ENCODE results near the gene SECISBP2L.
"Not testable (repeated sequence)": the region's sequence is repeated elsewhere in the genome, so short reads cannot be mapped to it uniquely, and the experiment has no call there.

SECISBP2L gene, protein sequence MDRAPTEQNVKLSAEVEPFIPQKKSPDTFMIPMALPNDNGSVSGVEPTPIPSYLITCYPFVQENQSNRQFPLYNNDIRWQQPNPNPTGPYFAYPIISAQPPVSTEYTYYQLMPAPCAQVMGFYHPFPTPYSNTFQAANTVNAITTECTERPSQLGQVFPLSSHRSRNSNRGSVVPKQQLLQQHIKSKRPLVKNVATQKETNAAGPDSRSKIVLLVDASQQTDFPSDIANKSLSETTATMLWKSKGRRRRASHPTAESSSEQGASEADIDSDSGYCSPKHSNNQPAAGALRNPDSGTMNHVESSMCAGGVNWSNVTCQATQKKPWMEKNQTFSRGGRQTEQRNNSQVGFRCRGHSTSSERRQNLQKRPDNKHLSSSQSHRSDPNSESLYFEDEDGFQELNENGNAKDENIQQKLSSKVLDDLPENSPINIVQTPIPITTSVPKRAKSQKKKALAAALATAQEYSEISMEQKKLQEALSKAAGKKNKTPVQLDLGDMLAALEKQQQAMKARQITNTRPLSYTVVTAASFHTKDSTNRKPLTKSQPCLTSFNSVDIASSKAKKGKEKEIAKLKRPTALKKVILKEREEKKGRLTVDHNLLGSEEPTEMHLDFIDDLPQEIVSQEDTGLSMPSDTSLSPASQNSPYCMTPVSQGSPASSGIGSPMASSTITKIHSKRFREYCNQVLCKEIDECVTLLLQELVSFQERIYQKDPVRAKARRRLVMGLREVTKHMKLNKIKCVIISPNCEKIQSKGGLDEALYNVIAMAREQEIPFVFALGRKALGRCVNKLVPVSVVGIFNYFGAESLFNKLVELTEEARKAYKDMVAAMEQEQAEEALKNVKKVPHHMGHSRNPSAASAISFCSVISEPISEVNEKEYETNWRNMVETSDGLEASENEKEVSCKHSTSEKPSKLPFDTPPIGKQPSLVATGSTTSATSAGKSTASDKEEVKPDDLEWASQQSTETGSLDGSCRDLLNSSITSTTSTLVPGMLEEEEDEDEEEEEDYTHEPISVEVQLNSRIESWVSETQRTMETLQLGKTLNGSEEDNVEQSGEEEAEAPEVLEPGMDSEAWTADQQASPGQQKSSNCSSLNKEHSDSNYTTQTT

DNA sequence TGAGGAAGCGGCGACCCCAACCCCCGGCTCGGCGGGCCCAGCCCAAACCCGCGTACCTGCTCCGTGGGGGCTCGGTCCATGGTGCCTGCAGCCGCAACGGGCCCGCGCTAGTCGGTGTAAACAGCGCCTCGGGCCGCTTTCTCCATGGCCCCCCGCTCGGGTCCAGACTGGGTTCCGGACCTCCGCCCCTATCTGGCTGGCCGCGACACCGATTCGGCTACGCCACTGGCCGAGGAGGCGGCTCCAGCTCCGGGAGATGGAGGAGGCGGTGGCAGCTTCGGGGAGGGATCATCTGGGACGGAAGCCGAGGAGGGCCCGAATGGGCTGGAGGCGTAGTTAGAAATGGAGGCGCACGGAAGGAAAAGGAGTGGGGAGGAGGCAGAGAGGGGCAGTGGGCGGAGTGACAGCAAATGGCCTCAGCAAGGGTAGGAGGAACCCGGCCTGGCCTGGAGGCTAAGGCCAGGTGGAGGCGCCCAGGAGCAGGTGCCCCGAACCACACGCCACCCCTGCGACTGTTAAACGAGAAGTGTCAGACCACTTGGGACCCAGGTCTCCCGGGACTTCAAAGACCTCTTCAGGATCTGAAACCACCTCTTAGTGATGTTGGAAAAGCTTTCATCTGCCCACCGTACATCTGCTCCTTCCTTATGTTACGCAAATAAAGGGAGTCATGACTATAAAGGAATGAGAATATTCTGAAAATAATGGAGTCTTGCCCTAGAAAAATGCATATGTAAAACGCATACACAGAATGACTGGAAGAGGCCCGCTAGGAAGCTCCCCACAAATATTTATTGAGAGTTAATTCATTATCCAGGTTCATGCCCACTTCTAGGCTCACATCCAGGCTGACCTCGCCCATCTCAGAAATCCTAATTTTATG lies at the start of gene SECISBP2L:
TSS of gene SECISBP2L (minus strand) at position 227 of the 883 bp plus-strand sequence. CDS start at position 80, 147 bp downstream.
- DNase-seq (ENCODE audit: low read depth) = peak; percentile 84

DNA sequence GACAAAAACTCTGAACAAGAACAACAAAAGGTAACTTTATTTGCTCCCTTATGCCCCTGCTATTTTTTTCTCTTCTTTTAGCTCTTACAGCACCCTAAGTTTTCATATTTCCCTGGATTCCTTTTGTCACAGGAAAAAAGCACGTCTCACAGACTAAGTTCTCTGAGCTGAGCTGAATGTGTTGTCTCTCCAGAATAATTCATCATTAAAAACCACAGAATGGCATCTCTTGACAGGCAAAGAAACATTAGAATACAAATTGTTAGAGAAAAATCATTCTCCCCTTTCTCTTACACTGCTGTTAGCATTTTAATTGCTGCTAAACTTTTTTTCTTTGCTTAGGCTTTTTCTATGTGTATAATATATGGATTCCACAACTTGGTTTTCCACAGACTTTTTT lies 48.7 kb upstream of the SECISBP2L start:
- no peak for DNase-seq (ENCODE audit: low read depth)

DNA sequence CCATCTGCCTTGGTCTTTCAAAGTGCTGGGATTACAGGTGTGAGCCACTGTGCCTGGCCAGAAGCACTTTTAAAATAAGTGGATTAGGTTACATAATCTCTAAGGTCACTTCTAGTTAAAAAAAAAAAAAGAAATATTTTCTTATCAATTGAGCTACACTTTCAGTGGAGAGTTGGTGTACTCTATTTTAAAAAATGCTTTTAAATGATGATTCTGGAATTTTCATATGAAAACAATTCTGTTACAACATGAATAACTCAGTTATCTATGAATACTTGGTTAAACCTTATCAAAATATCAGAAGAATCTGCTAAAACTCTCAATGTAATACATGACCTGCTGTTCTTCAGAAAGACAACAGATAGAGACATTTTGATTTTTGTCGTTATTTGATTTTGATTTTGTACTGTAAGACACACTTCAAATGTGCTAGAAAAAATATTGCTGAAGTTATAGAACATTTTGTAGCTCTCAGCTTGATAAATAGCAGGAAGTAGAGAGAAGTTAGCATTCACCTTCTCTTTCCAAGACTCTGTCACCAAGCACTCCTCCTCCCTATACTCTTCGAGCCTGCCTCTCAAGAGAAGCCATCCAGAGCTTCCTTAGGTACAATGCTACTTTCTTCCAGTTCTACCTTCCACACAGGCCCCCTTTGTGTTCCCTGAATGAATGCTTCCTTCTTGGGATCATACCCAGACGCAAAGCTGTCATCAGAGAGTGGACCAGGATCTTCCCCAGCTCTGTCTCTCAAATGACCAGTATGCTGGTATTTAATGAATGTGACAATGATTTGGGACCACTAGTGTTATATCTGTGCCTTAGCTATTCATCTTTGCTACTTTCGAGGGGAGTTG lies 47.2 kb upstream of the SECISBP2L start:
- DNase-seq (ENCODE audit: low read depth) = no peak

DNA sequence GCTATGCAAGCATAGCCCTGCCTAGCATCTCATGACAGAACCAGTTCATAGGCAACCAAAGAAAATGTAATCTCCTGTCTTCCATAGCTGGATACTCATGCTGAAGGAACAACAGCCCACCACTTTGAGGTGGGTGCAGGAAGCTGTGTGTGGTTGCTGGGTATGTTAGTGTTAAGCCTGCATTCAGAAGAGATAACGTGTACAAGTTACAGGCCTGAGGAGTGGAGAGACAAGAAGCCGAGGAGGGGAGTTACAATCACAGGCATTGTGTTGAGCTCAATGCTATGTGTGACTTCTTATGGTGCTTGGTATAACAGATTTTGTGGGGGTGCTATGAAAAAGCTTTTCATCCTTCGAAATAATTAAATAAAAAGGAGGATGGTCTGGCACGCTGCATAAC lies 42.8 kb upstream of the SECISBP2L start:
- no peak for DNase-seq (ENCODE audit: low read depth)

DNA sequence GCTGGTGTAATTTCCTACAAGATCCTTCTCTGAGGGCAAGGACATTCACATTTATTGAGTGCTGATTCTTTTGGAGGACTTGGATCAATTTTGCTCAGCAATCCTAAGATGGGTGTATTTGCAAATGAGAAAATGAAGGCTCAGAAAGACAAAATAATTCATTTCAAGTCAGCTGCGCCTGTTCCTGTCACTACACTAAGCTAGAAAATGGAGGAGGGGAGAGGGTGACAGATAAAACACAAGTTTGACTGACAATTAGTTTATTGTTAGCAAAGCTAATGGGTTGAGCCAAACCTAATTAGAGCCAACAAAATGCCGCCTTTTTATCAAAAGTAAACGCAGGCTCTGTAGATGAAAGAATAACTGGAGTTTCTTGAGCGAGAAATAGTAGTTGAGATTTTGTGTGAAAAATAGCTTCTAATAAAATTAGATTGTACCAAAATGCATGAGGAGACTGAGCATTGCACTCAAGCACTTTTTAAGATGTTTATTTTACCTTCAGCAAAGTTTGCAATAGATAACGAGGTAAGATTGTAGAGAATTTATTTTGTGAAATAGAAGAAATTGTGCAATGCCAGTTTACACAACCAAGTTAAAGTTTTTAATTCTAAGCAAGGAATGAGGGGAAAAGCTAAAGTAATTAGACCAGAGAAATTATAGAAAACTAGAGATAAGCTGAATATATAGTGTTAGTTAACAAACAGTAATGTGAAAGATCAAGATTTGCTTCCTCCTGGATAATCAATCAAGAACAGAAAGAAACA lies 39.6 kb upstream of the SECISBP2L start:
- no peak for DNase-seq (ENCODE audit: low read depth)

DNA sequence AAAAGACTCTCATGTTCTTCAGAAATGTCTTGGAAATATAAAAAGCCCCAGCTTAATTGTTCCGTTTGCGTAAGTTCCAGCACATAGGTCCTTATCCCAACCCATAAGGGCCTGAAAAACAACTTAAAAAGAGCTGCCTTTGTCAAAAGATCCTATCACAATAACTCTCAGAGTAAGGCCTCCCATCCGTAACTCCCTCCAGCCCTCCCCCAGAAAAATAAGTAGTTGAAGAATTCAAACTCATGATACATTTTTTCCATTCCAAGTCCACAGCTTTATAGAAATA lies 38.0 kb upstream of the SECISBP2L start:
- DNase-seq (ENCODE audit: low read depth) = no peak

DNA sequence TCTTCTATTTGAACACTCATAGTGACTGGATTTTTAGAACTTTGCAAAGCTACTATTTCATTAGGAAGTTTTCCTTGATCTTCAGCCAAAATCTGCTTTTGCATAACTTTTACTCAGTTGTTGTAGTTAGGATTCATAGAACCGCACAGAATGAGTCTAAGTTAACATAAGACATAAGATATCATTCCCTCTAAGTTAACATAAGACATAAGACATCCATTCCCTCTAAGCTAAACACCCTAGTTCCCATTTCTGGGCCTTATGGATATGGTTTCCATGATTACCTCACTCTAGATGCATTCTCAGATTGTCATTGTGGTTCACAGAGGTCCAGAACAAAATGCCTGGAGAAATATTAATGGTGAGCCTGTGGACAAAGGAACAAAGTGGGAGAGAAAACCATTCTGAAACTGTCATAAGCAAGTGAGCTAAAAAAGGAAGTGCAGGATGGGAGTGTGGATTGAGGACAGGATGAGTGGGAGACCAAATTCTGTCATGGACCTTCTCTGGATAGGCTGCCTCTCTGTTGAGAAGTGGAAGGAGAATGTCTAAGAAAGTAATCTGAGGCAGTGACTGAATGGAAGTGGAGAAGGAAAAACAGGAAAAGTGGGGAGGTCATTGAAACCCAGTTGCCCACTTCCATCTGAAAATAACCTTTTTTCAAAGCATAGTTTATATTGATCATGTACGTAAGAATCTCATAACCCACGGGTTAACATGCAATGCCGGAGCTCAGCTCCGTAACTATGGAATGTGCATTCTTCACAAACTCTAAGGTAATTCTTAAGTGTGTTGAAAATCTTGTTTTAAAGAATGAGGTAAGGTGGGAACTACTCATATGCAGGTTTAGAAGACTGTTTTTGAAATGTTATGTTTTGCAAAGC lies 37.4 kb upstream of the SECISBP2L start:
- DNase-seq (ENCODE audit: low read depth) = no peak

DNA sequence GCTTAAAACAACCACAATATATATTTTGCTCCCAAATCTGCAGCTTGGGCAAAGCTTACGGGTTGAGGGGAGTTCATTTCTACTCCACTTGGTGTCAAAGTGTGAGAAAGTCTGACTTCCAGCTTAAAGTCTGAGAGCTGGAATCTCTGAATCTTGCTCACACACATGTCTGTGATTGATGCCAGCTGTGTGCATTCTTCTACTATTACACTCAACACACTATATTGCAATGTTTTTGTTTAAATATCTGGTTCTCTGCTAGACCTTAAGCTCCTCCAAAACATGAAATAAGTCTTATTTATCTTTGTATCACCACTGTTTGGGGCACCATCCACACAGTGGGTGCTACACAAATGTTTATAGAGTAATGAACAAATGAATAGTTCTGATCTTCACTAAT lies 36.7 kb upstream of the SECISBP2L start:
- no peak for DNase-seq (ENCODE audit: low read depth)

DNA sequence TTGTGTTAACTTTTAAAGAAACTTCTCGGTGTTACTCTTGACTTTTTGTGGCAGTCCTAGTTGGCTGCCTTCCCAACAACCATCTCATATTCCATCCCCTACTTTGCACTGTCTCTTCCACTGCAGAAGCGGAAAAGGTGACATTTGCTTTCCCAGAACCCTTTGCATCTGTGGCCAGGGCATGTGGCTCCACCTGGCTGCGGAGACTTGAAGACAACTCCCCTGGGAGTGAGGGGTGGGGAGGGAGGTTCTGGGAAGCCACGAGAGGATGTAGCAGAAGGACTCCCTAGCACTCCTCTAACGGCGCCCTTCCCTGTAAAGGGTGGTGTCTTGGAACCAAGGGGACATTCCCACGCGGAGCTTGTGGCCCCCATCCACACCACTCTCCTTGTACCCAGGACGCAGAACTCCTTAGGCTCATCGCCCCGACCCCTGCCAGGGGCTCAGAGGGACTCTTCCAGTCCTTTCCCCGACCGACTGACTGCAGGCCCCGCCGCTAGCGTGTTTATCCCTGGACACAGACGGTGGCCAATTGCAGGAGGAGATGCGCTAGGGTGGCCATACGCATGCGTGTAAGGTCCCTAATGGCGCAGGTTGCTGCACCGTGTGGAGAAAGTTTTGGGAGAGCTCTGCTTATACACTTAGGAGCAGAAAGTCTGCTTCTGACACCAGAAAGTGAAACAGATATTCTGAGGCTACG lies 33.2 kb upstream of the SECISBP2L start:
- no peak for DNase-seq (ENCODE audit: low read depth)

DNA sequence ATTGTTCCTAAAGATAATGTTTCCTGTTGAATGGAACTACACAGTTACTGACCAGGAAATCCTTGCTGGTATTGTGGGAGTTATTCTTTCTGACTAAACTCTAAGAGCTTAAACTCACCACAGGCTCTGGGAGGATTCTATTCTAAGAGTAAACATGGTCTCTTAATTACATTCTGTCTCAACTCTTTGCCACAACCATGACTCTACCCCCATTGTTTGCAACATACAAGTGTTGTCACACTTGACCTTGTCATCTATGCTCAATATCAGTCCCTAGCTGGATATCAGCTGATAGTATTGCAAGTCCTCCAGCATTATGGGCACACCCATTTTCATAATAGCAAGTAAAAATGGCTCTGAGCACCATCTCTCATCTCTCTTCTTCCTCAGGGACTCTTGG lies 29.6 kb upstream of the SECISBP2L start:
- DNase-seq (ENCODE audit: low read depth) = no peak

DNA sequence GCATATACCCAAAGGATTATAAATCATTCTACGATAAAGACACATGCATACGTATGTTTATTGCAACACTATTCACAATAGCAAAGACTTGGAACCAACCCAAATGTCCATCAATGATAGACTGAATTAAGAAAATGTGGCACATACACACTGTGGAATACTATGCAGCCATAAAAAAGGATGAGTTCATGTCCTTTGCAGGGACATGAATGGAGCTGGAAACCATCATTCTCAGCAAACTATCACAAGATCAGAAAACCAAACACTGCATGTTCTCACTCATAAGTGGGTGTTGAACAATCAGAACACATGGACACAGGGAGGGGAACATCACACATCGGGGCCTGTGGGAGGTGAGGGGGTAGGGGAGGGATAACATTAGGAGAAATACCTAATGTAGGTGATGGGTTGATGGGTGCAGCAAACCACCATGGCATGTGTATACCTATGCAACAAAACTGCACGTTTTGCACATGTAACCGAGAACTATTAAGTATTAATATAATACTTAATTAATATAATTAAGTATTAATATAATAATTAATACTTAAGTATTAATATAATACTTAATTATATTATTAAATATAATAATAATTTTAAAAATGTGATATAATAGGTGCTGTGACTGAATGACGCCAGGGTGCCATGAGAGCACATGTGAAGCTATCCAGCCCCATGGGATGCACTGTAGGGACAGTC lies 28.5 kb upstream of the SECISBP2L start:
- not testable (repeated sequence) for DNase-seq (ENCODE audit: low read depth)

DNA sequence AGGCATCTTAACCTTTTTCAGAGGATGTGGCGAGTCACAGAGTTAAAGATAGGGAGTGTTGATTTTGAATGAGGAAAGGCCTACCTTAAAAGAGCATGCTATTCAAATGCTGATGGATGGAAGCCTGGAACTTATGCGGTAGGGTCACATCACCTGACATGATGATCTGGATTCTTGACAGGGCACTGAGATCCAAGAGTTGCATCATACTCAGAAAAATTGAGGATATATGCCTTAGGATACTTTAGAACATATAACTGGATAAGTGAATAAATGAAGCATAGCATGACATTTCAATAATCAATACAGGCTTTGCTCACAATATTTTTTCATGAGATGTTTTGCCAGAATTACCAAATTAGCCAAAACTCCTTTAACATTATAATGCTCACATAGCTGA lies 20.1 kb upstream of the SECISBP2L start:
- no peak for DNase-seq (ENCODE audit: low read depth)

DNA sequence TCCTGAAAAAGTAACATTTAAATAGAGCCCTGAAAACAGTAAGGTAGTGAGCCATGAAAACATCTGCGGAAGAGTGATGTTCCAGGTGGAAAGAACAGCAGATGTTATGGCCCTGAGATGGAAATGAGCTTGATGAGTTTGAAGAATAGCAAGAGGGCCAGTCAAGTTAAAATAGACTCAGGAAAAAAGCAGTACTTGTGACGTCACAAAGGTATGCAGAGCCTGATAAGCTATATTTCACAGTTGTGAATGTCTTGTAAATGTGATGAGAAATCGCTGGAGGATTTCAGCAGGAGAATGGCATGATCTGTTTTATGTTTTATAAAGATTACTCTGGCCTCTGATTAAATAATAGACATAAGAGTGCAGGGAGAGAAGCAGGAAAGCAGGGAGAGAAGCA lies 18.6 kb upstream of the SECISBP2L start:
- DNase-seq (ENCODE audit: low read depth) = no peak

DNA sequence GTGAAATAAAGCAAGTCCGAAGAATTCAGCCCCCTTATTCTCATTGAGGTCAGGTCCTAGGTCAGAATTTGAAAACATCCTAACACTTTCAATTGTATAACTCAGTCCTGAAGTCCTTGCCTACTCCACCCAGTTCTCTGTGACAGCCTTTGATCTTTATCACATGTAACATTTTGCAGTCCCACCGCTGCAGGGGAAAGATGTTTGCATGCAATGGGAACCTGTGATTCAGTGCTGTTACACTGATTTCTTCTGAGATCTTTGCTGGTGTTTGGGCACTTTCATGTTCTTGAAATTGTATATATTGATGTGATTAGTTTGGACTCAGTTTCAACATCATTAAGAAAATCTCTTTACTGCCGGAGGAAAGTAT lies 18.0 kb upstream of the SECISBP2L start:
- no peak for DNase-seq (ENCODE audit: low read depth)

DNA sequence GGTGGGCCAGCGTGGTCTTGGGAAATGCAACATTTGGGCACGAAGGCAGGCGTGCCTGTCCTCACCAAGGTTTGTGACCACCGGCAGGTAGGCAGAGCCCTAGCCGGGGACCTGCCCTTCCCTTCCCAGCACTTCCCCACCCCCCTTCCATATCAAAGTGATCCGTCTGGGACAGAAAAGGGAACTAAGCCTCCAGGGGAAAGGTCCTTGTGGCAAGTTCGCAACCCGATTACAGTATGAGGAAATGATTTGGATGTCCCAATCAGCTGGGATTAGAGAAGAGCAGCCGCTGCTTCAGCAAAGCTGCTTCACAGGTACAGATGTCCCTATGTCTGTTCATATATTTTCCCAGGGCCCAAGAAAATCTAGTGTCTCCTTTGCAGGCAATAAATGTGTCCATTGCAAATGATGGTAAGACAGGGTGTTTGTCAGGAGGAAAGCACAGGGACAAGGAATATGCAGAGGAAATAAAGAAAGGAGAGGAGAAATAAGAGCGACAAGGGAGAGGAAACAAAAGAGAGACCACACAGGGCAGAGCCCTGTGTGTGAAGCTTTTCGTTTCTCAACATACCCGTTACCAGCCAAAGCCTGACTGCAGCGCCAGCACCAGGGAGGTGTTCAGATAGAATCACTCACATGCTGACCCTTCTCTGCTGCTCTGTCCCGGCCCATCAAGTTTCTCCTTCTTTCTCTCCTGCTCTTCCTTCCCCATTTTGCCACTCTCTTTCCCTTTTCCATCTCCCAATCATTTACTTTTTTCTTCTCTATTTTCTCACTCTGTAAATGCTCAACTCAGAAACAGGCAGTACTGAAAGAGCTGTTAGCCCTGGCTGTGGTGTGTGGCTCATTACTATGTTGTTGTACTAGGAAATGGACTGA lies 17.4 kb upstream of the SECISBP2L start:
- no peak for DNase-seq (ENCODE audit: low read depth)

DNA sequence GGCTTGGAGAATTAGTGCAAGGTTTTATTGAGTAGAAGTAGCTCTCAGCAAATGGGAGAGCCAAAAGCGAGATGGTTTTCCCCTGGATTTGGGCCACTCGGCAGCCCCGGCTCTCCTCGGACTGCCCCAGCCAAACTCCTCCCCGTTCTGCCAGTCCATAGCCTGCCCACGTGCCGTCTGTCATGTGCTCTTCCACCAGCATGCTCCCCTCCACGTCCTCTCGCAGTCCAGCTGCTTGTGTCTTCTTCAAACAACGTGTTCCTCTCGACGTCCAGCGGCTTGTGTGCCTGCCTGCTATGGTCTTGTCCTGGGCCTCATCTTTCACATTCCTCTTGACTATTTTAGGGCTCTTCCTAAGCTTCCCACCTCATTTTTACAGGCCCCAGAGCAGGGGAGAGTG lies 16.7 kb upstream of the SECISBP2L start:
- no peak for DNase-seq (ENCODE audit: low read depth)

All from stimulated activated CD8-positive, alpha-beta memory T cell treated with anti-CD3 and anti-CD28 coated beads, Interleukin-4, amount 100 ng/mL, for 24 hours (primary cell).